ENCODE measurements around the gene SAMD13. TPM values are rescaled to one million over a fixed set of nuclear protein-coding genes. Genes with fewer than 3 reads are reported as not detected.

SAMD13 gene, protein sequence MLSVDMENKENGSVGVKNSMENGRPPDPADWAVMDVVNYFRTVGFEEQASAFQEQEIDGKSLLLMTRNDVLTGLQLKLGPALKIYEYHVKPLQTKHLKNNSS
- total RNA-seq (1 to 10 TPM in 1 of 2 donors, under 1 TPM in 1; 0.89 to 3.4 TPM), polyA plus RNA-seq (under 1 TPM; 0.30 to 0.41 TPM)
- long read RNA-seq, donor 1, partial matches to known transcripts = 0 of 2 reads
- long read RNA-seq, donor 1, other reads (novel, unspliced or antisense) = 0 of 2 reads
- long read RNA-seq, donor 2 = 0 reads
- long read RNA-seq, donor 3 = 0 reads
- long read RNA-seq, donor 4 = 0 reads
- long read RNA-seq, donor 5 = 0 reads

- Histone ChIP-seq H3K4me1 (ENCODE audit: control insufficient read depth in 5 of 5, insufficient read depth in 5 of 5, low read length in 5 of 5) (peaks cover 3 to 41% (median 7%) of the 10 kb centered on the region in 5 donors), H3K9me3 (ENCODE audit: control insufficient read depth in 4 of 4, insufficient read depth in 3 of 4, low read length in 3 of 4) (no peaks in the 10 kb centered on the region), H3K27ac (ENCODE audit: low read depth in 1 of 2, low read length in 1 of 2) (peak within 1 kb of the TSS in 1 of 2 donors; percentile 87), H3K36me3 (ENCODE audit: control insufficient read depth in 4 of 4, insufficient read depth in 4 of 4, low read length in 4 of 4) (no peaks in the 10 kb centered on the region), H3K27me3 (ENCODE audit: control insufficient read depth in 3 of 3, insufficient read depth in 3 of 3, low read length in 2 of 3) (no peaks in the 10 kb centered on the region), H3K9ac (ENCODE audit: insufficient read depth in 1 of 2, low read length in 2 of 2) (peak within 1 kb of the TSS; percentile 50 to 54), H3K4me3 (no peak within 1 kb of the TSS)
- no peak for TF ChIP-seq CTCF (IDR thresholded peaks at IDR 0.05; ENCODE audit: control extremely low read depth, extremely low read depth)
- WGBS, 2 donors = 23 to 25% methylated on average over 5 of the region's 5 CpGs
- ATAC-seq (ENCODE audit: insufficient read depth, low FRiP score) (no peak), DNase-seq (peak; percentile 81 to 94 (median 90))
Observed at GRCh38 chr1:84301004-84301784, at the start of gene SAMD13. Gene SAMD13 (plus strand): TSS chr1:84301708. CDS start chr1:84303235, 1,527 bp downstream.

DNA sequence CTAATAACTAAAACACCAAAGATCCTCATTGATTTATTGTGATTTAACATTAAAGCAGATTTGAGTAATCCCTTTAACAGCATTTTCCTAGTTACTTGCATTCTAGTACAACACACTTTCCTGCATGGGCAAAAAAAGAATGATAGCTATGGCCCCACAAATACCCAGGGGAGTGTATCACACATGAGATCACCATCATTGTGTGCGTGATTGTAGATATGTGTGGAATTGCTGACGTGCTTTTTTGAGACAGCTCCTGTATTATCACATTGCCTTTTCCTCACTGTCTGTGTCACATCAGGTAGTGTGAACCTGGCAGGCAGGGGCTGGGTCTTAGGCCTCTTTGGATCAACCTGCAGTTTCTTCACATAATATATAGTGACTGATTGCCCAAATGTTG, 48.5 kb upstream of the SAMD13 start:
- H3K27me3 ChIP-seq (ENCODE audit: control insufficient read depth in 3 of 3, insufficient read depth in 3 of 3, low read length in 2 of 3) = no peaks in the 10 kb centered on the region
- WGBS, 2 donors = 96% methylated on average over 2 of the region's 2 CpGs
- no peak for ATAC-seq (ENCODE audit: insufficient read depth, low FRiP score)

GRCh38 chr1:84253891-84254290, 47.6 kb upstream of the SAMD13 start:
- ATAC-seq (ENCODE audit: insufficient read depth, low FRiP score) (peak; percentile 78), DNase-seq (peak in 2 of 3 donors; percentile 19 to 26)
- Histone ChIP-seq H3K9me3 (ENCODE audit: control insufficient read depth in 4 of 4, insufficient read depth in 3 of 4, low read length in 3 of 4) (peaks cover 0 to 3% (median 0%) of the 10 kb centered on the region in 4 donors), H3K27ac (ENCODE audit: low read depth in 1 of 2, low read length in 1 of 2) (no peak overlapping the region), H3K27me3 (ENCODE audit: control insufficient read depth in 3 of 3, insufficient read depth in 3 of 3, low read length in 2 of 3) (no peaks in the 10 kb centered on the region), H3K4me3 (no peak overlapping the region), H3K36me3 (ENCODE audit: control insufficient read depth in 4 of 4, insufficient read depth in 4 of 4, low read length in 4 of 4) (no peaks in the 10 kb centered on the region), H3K9ac (ENCODE audit: insufficient read depth in 1 of 2, low read length in 2 of 2) (no peak overlapping the region), H3K4me1 (ENCODE audit: control insufficient read depth in 5 of 5, insufficient read depth in 5 of 5, low read length in 5 of 5) (peaks cover 0 to 5% (median 0%) of the 10 kb centered on the region in 5 donors)
- TF ChIP-seq CTCF (IDR thresholded peaks at IDR 0.05; ENCODE audit: control extremely low read depth, extremely low read depth) = no peak
- 44 to 66% methylated on average over 4 of the region's 4 CpGs for WGBS, 2 donors

More for the DNA sequence above, 48.5 kb upstream of the SAMD13 start:
- Histone ChIP-seq H3K27ac (ENCODE audit: low read depth in 1 of 2, low read length in 1 of 2) (no peak overlapping the region), H3K36me3 (ENCODE audit: control insufficient read depth in 4 of 4, insufficient read depth in 4 of 4, low read length in 4 of 4) (no peaks in the 10 kb centered on the region), H3K4me3 (no peak overlapping the region), H3K4me1 (ENCODE audit: control insufficient read depth in 5 of 5, insufficient read depth in 5 of 5, low read length in 5 of 5) (peaks cover 0 to 5% (median 0%) of the 10 kb centered on the region in 5 donors), H3K9ac (ENCODE audit: insufficient read depth in 1 of 2, low read length in 2 of 2) (no peak overlapping the region), H3K9me3 (ENCODE audit: control insufficient read depth in 4 of 4, insufficient read depth in 3 of 4, low read length in 3 of 4) (peaks cover 0 to 3% (median 0%) of the 10 kb centered on the region in 4 donors)
- no peak for DNase-seq
- no peak for TF ChIP-seq CTCF (IDR thresholded peaks at IDR 0.05; ENCODE audit: control extremely low read depth, extremely low read depth)
